Calu3 (cell line): ENCODE measurements around the gene HSPA12B. TPM values are rescaled to one million over a fixed set of nuclear protein-coding genes. Genes with fewer than 3 reads are reported as not detected.

Source experiments
- Bru-seq: library from RNA; stranded (reverse); fragments of 400-500 nt; gene quantifications from one replicate; lab custom pipeline; 2021; lab: Mats Ljungman, UMichigan
- BruChase-seq, 2 experiments: library from RNA; stranded (reverse); fragments of 400-500 nt; gene quantifications; one replicate each; lab custom pipeline; 2021; lab: Mats Ljungman, UMichigan
- BruUV-seq: library from RNA; stranded (reverse); fragments of 400-500 nt; replicated peaks from 2 replicates; lab custom pipeline; 2021; lab: Mats Ljungman, UMichigan
- CTCF ChIA-PET: fragments of 300-600 bp; sonication (Branson Sonifier 250); formaldehyde crosslinking; loops from one replicate; lab custom pipeline; 2022; ENCODE audit warnings: antibody characterized with exemption; lab: Charles Lee
- DNase-seq: peaks from one replicate; pipeline ENCODE4 v3.0.0; 2022
- H3K27ac Mint-ChIP-seq: one replicate; pipeline ENCODE4 v1.8.0; 2022; ENCODE audit warnings: mixed read lengths; ENCODE audit not compliant: unreplicated experiment
- H3K27me3 Mint-ChIP-seq: one replicate; pipeline ENCODE4 v1.8.0; 2022; ENCODE audit warnings: mixed read lengths; ENCODE audit not compliant: unreplicated experiment
- H3K36me3 Mint-ChIP-seq: one replicate; pipeline ENCODE4 v1.8.0; 2022; ENCODE audit warnings: mild to moderate bottlenecking, moderate library complexity, mixed read lengths; ENCODE audit not compliant: insufficient read depth, unreplicated experiment
- H3K4me1 Mint-ChIP-seq: one replicate; pipeline ENCODE4 v1.8.0; 2022; ENCODE audit warnings: mild to moderate bottlenecking, low read depth, mixed read lengths; ENCODE audit not compliant: unreplicated experiment
- H3K4me3 Mint-ChIP-seq: one replicate; pipeline ENCODE4 v1.8.0; 2022; ENCODE audit warnings: mild to moderate bottlenecking, low read depth, moderate library complexity, mixed read lengths; ENCODE audit not compliant: unreplicated experiment
- H3K9me3 Mint-ChIP-seq: one replicate; pipeline ENCODE4 v1.8.0; 2022; ENCODE audit warnings: low read depth, mixed read lengths; ENCODE audit not compliant: unreplicated experiment
- intact Hi-C: fragments of 100-400 bp; cut with micrococcal nuclease; formaldehyde crosslinking; loops from one replicate; pipeline ENCODE4 v1.10.0; 2022; ENCODE audit not compliant: unreplicated experiment
- long read RNA-seq: library from polyadenylated mRNA; stranded (forward); transcript quantifications from one replicate; pipeline ENCODE4 v2.0.0, GENCODE V29; 2022
- total RNA-seq: library from RNA; stranded (reverse); gene quantifications from 2 replicates; pipeline ENCODE4 v1.2.3, GENCODE V29; 2022
- TF ChIP-seq, protein P1 (sequence below): fragments of 200-600 bp; IDR thresholded peaks from one replicate; pipeline ENCODE4 v1.8.0; 2022; ENCODE audit warnings: antibody characterized with exemption; ENCODE audit not compliant: unreplicated experiment

HSPA12B gene
- total RNA-seq (not detected in 2 replicates), Bru-seq, nascent RNA (not detected), BruChase-seq, experiment 1, labeled RNA remaining after a 6-hour chase (not detected), BruChase-seq, experiment 2, labeled RNA remaining after a 2-hour chase (not detected)
- long read RNA-seq: 0 reads

- CTCF ChIA-PET: no interaction called here
- peaks cover 64% of the 10 kb centered on the region for H3K27me3 Mint-ChIP-seq
- intact Hi-C loops: no loop called here
- TF ChIP-seq, protein P1, sequence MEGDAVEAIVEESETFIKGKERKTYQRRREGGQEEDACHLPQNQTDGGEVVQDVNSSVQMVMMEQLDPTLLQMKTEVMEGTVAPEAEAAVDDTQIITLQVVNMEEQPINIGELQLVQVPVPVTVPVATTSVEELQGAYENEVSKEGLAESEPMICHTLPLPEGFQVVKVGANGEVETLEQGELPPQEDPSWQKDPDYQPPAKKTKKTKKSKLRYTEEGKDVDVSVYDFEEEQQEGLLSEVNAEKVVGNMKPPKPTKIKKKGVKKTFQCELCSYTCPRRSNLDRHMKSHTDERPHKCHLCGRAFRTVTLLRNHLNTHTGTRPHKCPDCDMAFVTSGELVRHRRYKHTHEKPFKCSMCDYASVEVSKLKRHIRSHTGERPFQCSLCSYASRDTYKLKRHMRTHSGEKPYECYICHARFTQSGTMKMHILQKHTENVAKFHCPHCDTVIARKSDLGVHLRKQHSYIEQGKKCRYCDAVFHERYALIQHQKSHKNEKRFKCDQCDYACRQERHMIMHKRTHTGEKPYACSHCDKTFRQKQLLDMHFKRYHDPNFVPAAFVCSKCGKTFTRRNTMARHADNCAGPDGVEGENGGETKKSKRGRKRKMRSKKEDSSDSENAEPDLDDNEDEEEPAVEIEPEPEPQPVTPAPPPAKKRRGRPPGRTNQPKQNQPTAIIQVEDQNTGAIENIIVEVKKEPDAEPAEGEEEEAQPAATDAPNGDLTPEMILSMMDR: no peak
- H3K4me3 Mint-ChIP-seq: no peak within 1 kb of the TSS
- H3K9me3 Mint-ChIP-seq: no peaks in the 10 kb centered on the region
- no peaks in the 10 kb centered on the region for H3K36me3 Mint-ChIP-seq
- no TSS peak for BruUV-seq
- DNase-seq: no peak
- H3K27ac Mint-ChIP-seq: no peak within 1 kb of the TSS
- H3K4me1 Mint-ChIP-seq: no peaks in the 10 kb centered on the region
These were observed at the start of gene HSPA12B for GRCh38 chr20:3732327-3733118. Gene HSPA12B, plus strand, starts transcription at chr20:3732685. Its CDS starts 5,990 bp downstream, at chr20:3738675.

DNA sequence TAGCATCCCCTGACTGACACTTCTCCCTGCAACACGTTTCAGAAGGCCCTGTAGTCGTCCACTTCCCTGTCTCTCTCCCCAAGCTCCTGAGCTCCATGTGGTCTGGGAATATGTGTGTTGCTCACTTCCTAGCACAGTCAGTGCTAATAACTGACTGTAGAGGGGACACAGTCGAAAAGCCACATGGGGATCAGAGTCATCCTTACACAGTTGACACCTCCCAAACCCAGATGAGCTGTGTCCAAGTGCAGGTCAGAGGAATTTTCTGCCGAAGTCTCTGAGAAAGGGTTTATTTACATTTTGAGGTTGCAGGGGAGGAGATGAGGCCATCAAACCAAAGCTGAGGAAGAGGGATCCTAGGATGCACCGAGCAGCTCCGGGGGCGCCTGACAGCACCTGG lies 47.1 kb upstream of the HSPA12B start:
- H3K36me3 Mint-ChIP-seq: no peaks in the 10 kb centered on the region
- no peaks in the 10 kb centered on the region for H3K9me3 Mint-ChIP-seq

GRCh38 chr20:3686421-3686820 lies 46.1 kb upstream of the HSPA12B start:
- H3K9me3 Mint-ChIP-seq: no peaks in the 10 kb centered on the region
- H3K27ac Mint-ChIP-seq: no peak overlapping the region
- H3K4me3 Mint-ChIP-seq: no peak overlapping the region
- intact Hi-C loops: no loop called here
- H3K36me3 Mint-ChIP-seq: no peaks in the 10 kb centered on the region
- no peaks in the 10 kb centered on the region for H3K4me1 Mint-ChIP-seq
- CTCF ChIA-PET: no interaction called here
- H3K27me3 Mint-ChIP-seq: peaks cover 66% of the 10 kb centered on the region
- TF ChIP-seq, protein P1: no peak
- no TSS peak for BruUV-seq
- DNase-seq: no peak

More for the DNA sequence above, 47.1 kb upstream of the HSPA12B start:
- Mint-ChIP-seq H3K4me3 (no peak overlapping the region), H3K4me1 (no peaks in the 10 kb centered on the region), H3K27ac (no peak overlapping the region), H3K27me3 (peaks cover 76% of the 10 kb centered on the region)
- TF ChIP-seq, protein P1: no peak
- no TSS peak for BruUV-seq
- DNase-seq: no peak
- CTCF ChIA-PET: interaction anchor here (1.1 kb wide), 1 partner anchor 9 kb away, joined by 4 read pairs; no protein-coding TSS in a partner anchor
- intact Hi-C loops: no loop called here

DNA sequence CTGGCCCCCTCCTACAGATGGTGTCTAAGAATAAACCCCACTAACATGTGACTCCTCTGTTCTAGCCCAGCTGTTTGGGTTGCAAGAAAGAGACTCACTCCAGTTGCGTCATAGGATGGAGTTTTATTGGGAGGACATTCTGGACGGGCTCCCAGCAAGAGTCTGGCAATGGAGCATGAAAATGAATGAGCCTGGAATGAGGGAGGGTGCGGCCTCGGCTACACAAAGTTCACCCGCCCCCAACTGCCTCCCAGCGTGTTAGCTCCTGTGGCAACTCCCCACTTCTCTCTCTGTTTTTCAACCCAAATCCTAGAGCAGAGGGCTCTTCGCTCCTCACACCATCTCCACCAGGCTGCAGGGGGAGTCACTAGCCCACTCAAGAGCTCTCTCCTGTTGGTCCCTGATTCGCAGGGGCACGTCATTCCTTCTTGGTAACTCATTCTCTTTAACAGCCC lies 45.6 kb upstream of the HSPA12B start:
- Mint-ChIP-seq H3K27ac (no peak overlapping the region), H3K9me3 (no peaks in the 10 kb centered on the region), H3K27me3 (peaks cover 61% of the 10 kb centered on the region), H3K4me1 (no peaks in the 10 kb centered on the region), H3K36me3 (no peaks in the 10 kb centered on the region), H3K4me3 (no peak overlapping the region)
- intact Hi-C loops: no loop called here
- CTCF ChIA-PET: interaction anchor here (1.1 kb wide), 1 partner anchor 9 kb away, joined by 3 read pairs; no protein-coding TSS in a partner anchor
- TF ChIP-seq, protein P1: no peak
- BruUV-seq: no TSS peak
- DNase-seq: no peak
